ENCODE measurements around the gene HJV. TPM values are rescaled to one million over a fixed set of nuclear protein-coding genes. Genes with fewer than 3 reads are reported as not detected.
"Not testable (repeated sequence)": the region's sequence is repeated elsewhere in the genome, so short reads cannot be mapped to it uniquely, and the experiment has no call there.

HJV gene
- total and polyA plus RNA-seq, 2 experiments from 2014 or later: not detected

DNA sequence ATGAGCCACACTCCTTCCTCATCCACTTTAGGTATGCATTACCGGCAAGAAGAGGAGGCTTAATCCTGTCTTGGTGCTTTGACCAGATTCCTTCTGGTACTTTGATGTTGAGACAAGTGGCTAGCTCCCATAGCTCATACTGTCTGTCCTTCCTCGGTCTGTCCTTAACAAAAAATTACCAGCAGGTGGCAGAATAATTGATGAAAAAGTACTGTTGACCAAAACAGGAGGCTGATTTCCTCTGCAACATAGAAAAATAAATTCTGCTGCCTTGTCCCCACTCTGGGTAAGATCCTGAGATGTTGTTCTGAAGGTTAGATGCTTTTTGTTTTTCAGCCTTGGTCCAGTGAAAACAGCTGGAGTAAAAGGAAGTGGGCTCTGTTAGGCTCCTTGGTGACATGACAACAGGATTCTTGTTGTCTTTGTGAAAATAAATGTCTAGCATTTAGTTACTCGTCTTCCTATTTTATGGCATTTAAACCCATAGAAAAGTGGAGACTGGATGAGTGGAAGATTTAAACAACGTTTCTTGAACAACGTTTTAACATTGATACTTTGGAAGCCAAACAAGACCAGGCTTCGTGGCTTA is 11.2 kb upstream of the HJV start:
- no peaks in the 10 kb centered on the region for H3K4me1 ChIP-seq (ENCODE audit: low read depth)
- no peaks in the 10 kb centered on the region for H3K9me3 ChIP-seq (ENCODE audit: low read depth)
- H3K27ac ChIP-seq: no peak overlapping the region
- no peaks in the 10 kb centered on the region for H3K27me3 ChIP-seq
- no peaks in the 10 kb centered on the region for H3K36me3 ChIP-seq
- TF ChIP-seq, protein P1, sequence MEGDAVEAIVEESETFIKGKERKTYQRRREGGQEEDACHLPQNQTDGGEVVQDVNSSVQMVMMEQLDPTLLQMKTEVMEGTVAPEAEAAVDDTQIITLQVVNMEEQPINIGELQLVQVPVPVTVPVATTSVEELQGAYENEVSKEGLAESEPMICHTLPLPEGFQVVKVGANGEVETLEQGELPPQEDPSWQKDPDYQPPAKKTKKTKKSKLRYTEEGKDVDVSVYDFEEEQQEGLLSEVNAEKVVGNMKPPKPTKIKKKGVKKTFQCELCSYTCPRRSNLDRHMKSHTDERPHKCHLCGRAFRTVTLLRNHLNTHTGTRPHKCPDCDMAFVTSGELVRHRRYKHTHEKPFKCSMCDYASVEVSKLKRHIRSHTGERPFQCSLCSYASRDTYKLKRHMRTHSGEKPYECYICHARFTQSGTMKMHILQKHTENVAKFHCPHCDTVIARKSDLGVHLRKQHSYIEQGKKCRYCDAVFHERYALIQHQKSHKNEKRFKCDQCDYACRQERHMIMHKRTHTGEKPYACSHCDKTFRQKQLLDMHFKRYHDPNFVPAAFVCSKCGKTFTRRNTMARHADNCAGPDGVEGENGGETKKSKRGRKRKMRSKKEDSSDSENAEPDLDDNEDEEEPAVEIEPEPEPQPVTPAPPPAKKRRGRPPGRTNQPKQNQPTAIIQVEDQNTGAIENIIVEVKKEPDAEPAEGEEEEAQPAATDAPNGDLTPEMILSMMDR (IDR thresholded peaks at IDR 0.05; ENCODE audit: low read depth, low read length): peak; percentile 57
- DNase-seq (ENCODE audit: low read depth in 1 of 2, low spot score in 1 of 2): peak; percentile 47 to 67
- H3K4me3 ChIP-seq: no peak overlapping the region

DNA sequence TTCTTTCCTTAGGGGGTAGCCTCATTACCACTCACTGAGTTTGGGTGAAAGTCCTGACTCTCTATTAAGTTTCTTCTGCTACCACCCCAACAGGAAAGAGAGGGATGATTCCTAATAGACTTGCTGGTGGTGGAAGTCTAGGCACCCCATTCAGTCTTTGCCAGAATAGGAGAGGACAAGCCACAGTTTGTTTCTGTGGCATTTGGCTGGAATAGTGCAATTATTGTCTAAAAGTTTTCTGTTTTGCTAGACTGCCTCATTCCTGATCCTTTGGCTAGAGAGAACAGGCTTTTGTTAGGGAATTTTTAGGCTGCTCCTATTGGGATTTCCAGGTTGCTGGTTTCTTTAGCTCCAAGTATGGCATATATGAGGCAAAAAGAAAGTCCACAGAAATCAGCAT is 9.9 kb upstream of the HJV start:
- H3K27ac ChIP-seq: no peak overlapping the region
- TF ChIP-seq, protein P1 (IDR thresholded peaks at IDR 0.05; ENCODE audit: low read depth, low read length): no peak
- DNase-seq (ENCODE audit: low read depth in 1 of 2, low spot score in 1 of 2): no peak
- no peaks in the 10 kb centered on the region for H3K4me1 ChIP-seq (ENCODE audit: low read depth)
- H3K36me3 ChIP-seq: no peaks in the 10 kb centered on the region
- no peaks in the 10 kb centered on the region for H3K27me3 ChIP-seq
- no peak overlapping the region for H3K4me3 ChIP-seq
- no peaks in the 10 kb centered on the region for H3K9me3 ChIP-seq (ENCODE audit: low read depth)

DNA sequence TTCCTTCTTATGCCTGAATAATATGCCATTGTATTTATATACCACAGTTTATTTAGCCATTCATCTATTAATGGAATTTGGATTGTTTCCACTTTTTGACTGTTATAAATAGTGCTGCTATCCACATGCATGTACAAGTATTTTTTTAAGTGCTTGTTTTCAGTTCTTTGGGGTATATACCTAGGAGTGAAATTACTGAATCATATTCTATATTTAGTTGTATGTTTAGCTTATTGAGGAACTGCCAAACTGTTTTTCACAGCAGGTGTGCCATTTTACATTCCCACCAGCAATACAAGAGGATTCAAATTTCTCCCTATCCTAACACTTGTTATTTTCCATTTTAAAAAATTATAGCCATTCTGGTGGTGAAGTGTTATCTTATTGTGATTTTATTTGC is 7.6 kb upstream of the HJV start:
- H3K27ac ChIP-seq: no peak overlapping the region

DNA sequence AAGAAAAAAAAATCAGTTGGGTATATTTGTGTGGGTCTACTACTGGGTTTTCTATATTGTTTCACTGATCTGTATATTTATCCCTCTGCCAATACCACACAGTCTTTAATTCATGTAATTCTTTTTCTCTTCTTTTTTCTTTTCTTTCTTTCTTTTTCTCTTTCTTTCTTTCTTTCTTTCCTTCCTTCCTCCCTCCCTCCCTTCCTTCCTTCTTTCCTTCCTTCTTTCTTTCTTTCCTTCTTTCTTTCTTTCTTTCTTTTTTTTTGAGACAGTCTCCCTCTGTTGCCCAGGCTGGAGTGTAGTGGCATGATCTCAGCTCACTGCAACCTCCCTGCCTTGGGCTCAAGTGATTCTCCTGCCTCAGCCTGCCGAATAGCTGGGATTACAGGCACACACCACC is 5.1 kb upstream of the HJV start:
- H3K9me3 ChIP-seq (ENCODE audit: low read depth); DNase-seq (ENCODE audit: low read depth in 1 of 2, low spot score in 1 of 2); H3K4me3 ChIP-seq; H3K36me3 ChIP-seq; H3K4me1 ChIP-seq (ENCODE audit: low read depth); H3K27me3 ChIP-seq; H3K27ac ChIP-seq: not testable (repeated sequence)

More for the DNA sequence above, 7.6 kb upstream of the HJV start:
- DNase-seq (ENCODE audit: low read depth in 1 of 2, low spot score in 1 of 2): no peak
- Histone ChIP-seq H3K36me3 (no peaks in the 10 kb centered on the region), H3K9me3 (ENCODE audit: low read depth) (no peaks in the 10 kb centered on the region), H3K27me3 (no peaks in the 10 kb centered on the region), H3K4me3 (no peak overlapping the region), H3K4me1 (ENCODE audit: low read depth) (no peaks in the 10 kb centered on the region)
- TF ChIP-seq, protein P1 (IDR thresholded peaks at IDR 0.05; ENCODE audit: low read depth, low read length): no peak

DNA sequence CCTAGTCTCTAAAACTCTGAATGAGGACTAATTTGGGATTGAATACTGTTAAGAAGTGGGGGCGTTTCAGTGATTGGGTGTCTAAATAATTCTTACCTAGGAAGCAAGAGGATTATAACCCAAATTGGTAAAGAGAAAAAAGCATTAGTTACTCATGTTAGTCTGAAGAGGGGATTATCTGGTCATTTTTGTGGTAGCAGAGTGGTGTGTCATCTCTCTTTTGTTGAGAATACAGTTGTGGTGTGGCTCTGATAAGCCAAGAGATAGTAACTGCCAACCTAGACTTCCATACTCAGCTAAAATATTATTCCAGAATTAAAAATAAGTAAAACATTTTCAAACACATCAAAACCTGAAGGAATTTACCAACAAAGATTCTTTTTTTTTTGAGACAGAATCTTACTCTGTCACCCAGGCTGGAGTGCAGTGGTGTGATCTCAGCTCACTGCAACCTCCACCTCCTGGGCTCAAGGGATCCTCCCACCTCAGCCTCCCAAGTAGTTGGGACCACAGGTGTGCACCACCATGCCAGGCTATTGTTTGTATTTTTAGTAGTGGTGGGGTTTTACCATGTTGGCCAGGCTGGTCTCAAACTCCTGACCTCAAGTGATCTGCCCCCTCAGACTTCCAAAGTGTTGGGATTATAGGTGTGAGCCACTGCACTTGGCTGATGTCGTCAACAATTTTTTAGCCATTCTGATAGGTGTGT is 4.4 kb upstream of the HJV start:
- not testable (repeated sequence) for H3K27ac ChIP-seq; DNase-seq (ENCODE audit: low read depth in 1 of 2, low spot score in 1 of 2); H3K4me3 ChIP-seq; H3K27me3 ChIP-seq; H3K4me1 ChIP-seq (ENCODE audit: low read depth); H3K9me3 ChIP-seq (ENCODE audit: low read depth); H3K36me3 ChIP-seq

DNA sequence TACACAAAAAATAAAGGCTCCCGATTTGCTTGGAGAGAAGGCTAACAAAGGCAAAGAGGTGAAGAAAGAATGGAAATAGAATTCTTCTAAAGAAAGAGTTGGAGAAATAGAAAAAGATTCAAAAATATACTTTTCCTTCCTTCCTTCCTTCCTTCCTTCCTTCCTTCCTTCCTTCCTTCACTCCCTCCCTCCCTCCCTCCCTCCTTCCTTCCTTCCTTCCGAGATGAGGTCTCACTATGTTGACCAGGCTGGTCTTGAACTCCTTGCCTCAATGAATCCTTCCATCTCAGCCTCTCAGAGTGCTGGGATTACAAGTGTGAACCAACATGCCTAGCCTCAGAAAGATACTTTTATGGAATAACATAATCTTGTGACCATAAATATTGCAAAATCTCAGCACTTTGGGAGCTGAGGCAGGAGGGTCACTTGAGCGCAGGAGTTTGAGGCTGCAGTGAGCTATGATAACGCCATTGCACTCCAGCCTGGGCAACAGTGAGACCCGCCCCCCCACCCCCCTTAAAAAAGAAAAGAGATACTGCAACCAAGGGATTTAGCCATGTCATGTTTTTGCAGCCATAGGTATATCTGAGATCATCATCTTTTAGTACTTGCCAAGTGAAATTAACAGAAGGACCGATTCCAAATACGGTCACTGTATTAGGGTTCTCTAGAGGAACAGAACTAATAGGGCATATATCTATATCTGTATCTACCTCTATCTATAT is 1.0 kb upstream of the HJV start:
- peaks cover 5% of the 10 kb centered on the region for H3K4me1 ChIP-seq (ENCODE audit: low read depth)
- peaks cover 35% of the 10 kb centered on the region for H3K27me3 ChIP-seq
- H3K4me3 ChIP-seq: no peak overlapping the region
- no peak for DNase-seq (ENCODE audit: low read depth in 1 of 2, low spot score in 1 of 2)
- no peaks in the 10 kb centered on the region for H3K36me3 ChIP-seq
- TF ChIP-seq, protein P1 (IDR thresholded peaks at IDR 0.05; ENCODE audit: low read depth, low read length): no peak
- no peak overlapping the region for H3K27ac ChIP-seq
- H3K9me3 ChIP-seq (ENCODE audit: low read depth): no peaks in the 10 kb centered on the region

All from cardiac muscle cell (in vitro differentiated cells and primary cell).